AG08395 (cell line): ENCODE results near the gene IL18.
A peak's percentile ranks its signal among the peaks of the same experiment; 100 is the strongest.
"Not testable (repeated sequence)": the region's sequence is repeated elsewhere in the genome, so short reads cannot be mapped to it uniquely, and the experiment has no call there.

Experiments
- DNase-seq: peaks from one replicate; pipeline ENCODE4 v3.0.0; 2012; ENCODE audit warnings: mixed read lengths, low spot score

IL18 gene

GRCh38 chr11:112172362-112172994, 8.6 kb upstream of the IL18 start:
- DNase-seq, result peak; percentile 45

- no peak for DNase-seq
These were observed 3.3 kb upstream of the IL18 start, which contains the start of gene TEX12 for GRCh38 chr11:112167145-112167544. Gene TEX12, plus strand, starts transcription at chr11:112167372. Its CDS starts 1,897 bp downstream, at chr11:112169269.

GRCh38 chr11:112166562-112166961, 2.7 kb upstream of the IL18 start:
- DNase-seq, result peak; percentile 21

DNA sequence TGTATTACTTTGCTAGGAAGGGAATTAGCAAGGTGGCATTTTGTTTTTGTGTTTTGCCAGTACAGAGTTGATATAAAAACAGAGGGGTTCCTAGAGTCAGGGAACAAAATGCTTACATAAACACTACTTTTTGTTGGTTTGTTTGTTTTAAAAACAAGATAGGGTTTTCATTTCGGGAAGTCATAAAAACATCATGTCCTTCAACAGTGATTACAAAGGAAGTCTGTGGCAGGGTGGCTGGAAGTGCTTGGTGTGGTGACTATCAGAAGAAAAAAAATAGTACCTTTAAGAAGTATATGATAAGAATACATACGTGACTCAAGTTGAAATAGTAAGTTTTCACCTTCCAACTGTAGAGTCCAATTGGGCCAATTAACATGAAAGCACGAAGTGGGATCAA, 1.2 kb upstream of the IL18 start:
- DNase-seq, result no peak

- no peak for DNase-seq
These were observed 940 bp downstream of the IL18 start for GRCh38 chr11:112162761-112163546.

GRCh38 chr11:112162200-112162599, 1.7 kb downstream of the IL18 start:
- DNase-seq, result not testable (repeated sequence)

- DNase-seq, result no peak
These were observed 2.9 kb downstream of the IL18 start for GRCh38 chr11:112161012-112161411.

DNA sequence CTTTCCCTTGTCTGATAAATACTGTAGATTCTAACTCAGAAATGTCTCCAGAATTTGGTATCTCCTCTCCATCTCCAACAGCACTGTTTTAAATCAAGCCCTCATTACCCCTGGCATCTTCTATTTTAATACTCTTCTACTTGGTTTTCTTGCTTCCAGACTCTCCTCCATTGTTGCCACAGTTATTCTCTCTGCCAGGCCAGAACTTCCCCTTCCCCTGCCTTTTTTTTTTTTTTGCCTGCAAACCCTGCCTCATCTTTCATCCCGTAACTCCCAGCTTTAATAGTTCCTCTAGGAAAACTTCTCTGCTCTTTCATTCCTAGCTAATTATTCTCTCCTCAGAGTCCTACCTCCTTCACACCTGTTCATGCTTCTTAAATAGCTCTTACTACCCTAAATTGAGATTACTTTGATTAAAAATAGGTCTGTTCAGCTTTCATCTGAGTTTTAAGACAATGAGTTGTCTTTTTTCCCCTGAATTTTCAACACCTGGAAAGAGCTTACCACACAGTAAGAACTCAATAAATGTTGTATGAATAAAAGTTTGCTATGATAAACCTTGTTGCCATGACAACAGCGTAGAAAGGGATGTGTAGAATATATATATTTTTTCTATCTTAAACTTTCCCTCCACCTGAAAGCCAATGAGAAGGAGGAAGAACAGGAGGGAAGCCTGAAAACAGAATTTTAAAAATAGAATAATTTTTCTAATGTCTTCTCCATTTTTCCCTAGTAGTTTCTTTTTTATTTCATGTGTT, 3.6 kb downstream of the IL18 start:
- no peak for DNase-seq

DNA sequence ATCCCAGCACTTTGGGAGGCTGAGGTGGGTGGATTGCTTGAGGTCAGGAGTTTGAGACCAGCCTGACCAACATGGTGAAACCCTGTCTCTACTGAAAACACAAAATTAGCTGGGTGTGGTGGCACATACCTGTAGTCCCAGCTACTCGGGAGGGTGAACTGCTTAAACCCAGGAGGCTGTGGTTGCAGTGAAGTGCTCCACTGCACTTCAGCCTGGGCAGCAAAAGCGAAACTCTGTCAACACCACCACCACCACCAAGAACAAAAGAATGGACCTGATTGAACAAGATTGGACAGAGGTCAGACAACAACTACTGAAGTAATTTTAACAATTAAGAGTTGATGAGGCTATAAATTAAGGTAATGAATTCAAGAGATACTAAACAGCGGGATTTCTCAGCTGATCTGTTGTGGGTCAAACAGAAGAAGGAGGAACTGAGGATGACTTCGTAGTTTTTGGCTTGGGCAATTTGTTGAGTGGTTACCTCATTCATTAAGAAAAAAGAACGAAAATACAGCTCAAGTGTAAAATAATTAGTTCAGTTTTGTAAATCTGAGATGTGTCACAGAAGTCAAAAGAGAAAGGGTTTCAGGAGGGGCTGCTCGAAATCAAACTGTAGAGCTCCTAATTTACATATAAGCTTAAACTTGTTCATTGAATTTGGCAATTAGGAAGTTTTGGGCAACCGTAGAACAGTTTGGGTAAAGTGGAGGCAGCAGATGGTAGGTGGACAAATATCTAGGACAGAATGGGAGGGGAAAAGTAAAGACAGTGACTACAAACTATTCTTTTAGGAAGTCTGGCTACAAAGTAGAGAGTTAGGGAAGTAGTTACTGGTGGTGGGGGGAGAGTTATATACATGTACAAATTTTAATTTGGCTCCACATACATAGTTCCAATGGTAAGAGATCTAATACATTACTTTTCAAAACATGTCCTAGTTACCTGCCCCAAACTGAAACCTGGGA, 4.5 kb downstream of the IL18 start:
- DNase-seq, result no peak

- peak; percentile 95 for DNase-seq
These were observed 6.7 kb downstream of the IL18 start for GRCh38 chr11:112156956-112157766.

DNA sequence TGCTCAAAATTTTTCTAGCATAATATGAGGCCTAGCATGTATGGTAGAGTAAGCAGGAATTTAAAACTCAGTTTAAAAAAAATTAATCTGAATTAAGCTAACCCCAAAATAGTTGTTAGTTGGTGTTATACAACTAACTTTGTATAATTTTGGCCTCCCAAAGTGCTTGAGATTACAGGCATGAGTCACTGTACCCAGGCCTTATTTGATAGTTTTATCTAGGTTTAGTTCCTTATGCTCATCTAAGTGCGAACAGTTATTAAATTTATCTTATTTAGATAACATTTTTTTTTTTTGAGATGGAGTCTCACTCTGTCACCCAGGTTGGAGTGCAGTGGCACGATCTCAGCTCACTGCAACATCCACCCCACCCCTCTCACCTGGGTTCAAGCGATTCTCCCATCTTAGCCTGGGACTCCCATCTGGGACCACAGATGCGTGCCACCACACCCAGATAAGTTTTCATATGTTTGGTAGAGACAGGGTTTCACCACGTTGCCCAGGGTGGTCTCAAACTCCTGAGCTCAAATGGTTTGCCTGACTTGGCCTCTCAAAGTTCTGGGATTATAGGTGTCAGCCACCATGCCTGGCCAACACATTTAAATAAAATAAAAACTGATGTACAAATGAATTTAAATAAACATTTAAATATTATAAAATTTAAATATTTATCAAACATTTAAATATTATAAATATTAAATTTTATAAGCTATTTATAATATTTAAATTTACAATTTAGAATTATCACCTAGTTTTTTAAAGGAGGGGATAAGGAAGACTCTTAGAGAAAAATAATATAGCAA, 7.5 kb downstream of the IL18 start:
- DNase-seq, result no peak

- no peak for DNase-seq
These were observed 13.4 kb downstream of the IL18 start for GRCh38 chr11:112150517-112150916.

GRCh38 chr11:112143597-112143996, 20.3 kb downstream of the IL18 start:
- DNase-seq, result no peak

- no peak for DNase-seq
These were observed 29.4 kb downstream of the IL18 start for GRCh38 chr11:112134473-112134872.

DNA sequence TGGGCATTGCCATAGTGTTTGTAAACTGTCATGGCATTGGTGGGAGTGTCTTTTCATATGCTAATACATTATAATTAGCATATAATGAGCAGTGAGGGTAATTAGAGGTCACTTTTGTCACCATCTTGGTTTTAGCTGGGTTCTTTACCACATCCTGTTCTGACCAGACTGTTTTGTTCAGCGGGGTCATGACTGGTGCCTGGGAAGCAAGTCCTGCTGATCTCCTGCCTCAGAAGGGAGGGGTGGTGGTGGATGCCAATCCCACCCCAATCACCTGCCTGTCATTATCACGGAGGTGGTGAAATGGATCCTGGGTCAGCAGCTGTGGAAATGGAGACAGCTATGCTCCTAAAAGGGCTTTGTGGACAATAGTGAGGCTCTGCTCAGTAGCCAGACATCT, 31.2 kb downstream of the IL18 start:
- no peak for DNase-seq

- DNase-seq, result no peak
These were observed 34.2 kb downstream of the IL18 start for GRCh38 chr11:112129656-112130055.

- peak; percentile 85 for DNase-seq
These were observed 35.3 kb downstream of the IL18 start for GRCh38 chr11:112128483-112129121.

GRCh38 chr11:112127056-112127455, 36.8 kb downstream of the IL18 start:
- DNase-seq, result no peak

GRCh38 chr11:112123129-112123528, 40.8 kb downstream of the IL18 start:
- no peak for DNase-seq
